GM21447 (cell line): Measurements from ENCODE around the gene WWOX.

Experiments used
- ATAC-seq: cut with Tn5 transposase; IDR thresholded peaks from one replicate; pipeline ENCODE4 v1.9.1; 2021; ENCODE audit not compliant: unreplicated experiment

The WWOX gene

DNA sequence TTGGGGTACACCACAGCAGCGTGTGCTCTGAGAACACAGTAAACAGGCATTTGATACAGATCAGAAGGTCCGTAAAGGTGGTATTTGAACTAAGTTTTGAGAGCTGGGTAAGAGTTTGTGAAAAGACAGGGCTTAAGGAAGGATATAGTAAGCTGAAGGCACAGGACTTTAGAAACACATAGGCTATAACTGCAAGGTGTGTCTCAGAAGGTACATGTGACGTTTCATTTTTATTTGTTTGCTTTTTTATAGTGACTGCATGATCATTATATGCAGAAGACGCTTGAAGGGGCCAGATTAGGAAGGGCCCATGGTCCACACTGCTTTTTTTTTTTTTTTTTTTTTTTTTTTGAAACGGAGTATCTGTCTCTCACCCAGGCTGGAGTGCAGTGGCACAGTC, 644.6 kb downstream of the WWOX start:
- ATAC-seq, result no peak

DNA sequence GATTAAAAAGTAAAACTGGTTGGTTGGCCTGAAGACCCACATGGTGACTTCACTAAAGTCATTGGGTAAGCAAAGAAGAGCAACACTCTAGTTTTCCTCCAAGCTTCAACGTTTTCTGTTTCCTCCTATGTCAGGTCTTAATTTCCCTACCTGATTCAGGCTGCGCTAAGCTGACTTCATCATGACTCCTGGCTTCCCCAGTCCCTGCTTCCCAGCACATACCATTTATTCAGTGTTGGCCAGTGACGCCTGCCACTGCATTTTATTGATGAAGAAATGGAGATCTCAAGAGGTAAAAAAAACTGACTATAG, 645.3 kb downstream of the WWOX start:
- no peak for ATAC-seq

DNA sequence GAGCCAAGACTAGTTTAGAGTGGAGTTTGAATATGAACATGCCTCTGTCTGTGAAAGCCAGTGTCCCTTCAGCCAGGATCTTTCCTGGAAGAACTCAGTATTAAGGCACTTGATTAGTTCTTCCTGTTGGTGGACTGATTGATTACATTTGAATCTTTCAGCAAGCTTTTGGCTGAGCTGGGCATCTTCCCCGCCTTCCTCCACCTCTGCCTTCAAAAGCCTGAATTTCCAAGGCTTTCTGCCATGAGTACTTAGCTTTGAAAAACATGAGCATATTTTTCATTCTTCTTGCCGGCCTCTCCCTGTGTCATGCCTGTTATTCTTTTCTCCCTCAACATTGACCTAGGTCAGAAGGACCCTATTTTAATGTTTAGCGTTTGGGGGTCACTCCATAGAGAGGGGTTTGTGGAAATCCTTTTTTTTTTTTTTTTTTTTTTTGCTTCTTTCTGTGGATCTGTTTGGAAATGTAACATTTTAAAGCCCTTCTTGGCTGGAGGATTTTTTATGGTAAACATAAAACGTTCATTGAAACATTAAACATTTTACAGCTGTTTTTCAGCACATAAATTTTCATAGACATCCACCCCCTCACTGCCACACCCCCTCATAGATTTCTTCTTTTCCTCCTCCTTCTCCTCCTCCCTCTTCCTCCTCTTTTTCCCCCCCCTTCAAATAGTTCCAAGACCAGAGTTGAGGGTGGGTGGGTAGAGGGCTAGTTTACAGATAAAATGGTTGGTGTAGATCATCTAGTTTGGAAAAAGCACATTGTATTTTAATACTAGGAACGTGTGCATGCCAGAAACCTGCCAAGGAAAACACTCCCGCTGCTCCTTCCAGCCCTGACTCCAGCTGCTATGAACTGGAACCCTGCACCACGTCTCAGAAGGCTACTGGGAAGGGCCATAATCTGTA, 645.9 kb downstream of the WWOX start:
- no peak for ATAC-seq

- no peak for ATAC-seq
These were observed 647.3 kb downstream of the WWOX start for GRCh38 chr16:78746718-78747117.

GRCh38 chr16:78748220-78748929, 648.9 kb downstream of the WWOX start:
- ATAC-seq, result no peak

DNA sequence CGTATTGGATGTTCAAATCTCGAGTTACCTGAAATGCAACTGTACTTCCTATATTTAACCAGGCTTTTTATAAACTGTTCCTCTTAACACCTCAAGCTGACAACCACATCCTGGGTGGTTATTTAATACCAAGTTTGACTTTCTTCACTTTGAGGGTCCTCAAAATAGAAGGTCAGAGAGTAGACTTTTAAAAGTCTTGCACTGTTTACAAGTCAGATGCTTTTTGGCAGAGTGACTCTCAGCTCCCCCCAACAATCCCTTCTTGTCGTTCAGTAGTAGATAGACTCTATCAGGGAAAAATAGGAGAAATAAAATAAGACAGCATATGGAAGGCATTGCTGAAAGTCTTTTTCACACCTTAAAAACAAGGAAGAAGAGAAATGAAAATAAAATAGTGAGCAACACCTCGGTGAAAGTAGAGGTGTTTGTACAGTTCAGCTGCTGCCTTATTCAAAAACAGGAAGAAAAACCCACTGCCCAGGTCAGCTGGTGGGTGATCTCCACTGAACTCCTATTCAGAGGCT, 650.4 kb downstream of the WWOX start:
- ATAC-seq, result peak; percentile 83

DNA sequence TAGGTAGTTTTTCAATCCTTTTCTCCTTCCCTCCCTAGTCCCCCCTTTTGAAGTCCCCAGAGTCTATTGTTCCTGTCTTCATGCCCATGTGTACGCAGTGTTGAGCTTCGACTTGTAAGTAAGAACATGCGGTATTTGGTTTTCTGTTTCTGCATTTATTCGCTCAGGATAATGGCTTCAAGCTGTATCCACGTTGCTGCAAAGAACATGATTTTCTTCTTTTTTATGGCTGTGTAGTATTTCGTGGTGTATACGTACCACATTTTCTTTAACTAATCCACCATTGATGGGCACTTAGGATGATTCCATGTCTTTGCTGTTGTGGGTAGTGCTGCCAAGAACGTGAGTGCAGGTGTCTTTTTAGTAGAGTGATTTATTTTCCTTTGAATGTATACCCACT, 651.2 kb downstream of the WWOX start:
- ATAC-seq, result no peak

GRCh38 chr16:78751601-78752000, 652.1 kb downstream of the WWOX start:
- no peak for ATAC-seq

- ATAC-seq, result no peak
These were observed 655.3 kb downstream of the WWOX start for GRCh38 chr16:78754713-78755112.

GRCh38 chr16:78755751-78756661, 656.6 kb downstream of the WWOX start:
- no peak for ATAC-seq

- ATAC-seq, result no peak
These were observed 660.1 kb downstream of the WWOX start for GRCh38 chr16:78759596-78759995.

DNA sequence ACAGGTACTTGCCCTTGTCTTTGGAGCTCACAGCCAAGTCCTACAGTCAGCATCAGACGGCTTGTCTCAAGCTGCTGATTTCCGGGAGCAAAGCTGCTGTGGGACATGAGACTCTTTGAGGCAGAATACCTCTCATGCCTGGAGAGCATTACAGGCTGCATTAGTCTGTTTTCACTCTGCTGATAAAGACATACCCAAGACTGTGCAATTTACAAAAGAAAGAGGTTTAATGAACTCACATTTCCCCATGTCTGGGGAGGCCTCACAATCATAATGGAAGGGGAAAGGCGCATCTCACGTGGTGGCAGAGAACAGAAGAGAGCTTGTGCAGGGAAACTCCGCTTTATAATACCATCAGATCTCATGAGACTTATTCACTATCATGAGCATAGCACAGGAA, 661.2 kb downstream of the WWOX start:
- no peak for ATAC-seq

- ATAC-seq, result peak; percentile 82
These were observed 662.0 kb downstream of the WWOX start for GRCh38 chr16:78761427-78761826.

DNA sequence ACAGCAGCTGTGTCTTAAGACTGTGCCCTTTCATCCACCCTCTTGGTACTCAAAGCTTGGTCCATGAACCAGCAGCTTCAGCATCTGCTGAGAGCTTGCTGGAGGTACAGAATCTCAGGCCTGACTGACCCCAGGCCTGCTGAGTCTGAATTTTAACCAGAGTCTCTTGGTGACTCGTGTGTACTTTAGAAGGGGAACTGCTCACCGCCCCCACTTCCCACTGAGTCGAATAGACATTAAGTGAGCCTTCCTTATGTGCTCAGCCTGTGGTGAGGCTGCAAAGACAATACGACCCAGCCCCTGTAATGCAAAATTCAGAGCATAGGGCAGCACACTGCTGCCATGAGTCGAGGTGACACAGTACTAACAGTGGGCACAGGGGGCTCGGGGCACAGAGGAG, 662.8 kb downstream of the WWOX start:
- ATAC-seq, result peak; percentile 48

DNA sequence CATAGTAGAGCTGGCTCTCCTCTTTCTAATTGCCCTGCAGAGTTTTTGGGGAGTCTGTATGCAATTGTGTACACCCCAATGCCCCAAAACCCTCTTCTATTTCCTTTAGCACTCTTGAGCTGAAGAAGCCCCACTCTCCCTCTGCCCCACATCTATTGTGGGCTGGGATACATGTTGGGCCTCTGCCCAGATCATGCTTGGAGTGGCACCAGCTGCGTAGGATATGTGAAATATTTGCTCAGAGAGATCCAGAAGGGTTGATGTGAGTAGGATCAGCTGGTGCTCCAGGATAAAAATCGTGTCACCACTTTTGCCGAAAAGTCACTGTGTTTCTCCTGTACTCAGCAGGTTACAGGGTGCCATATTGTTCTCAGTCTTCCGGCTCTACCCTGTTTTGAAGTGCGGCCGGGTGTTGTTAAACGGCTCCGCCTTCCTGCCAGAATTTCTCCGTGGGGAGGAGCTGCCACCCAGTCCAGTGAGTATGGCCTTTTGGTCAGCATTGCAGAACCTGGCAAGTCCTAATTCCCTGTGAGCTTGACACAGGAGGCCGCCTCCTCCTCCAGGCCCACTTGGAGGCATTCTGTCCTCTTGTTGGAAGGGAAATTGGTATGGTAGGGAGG, 664.5 kb downstream of the WWOX start:
- no peak for ATAC-seq

- ATAC-seq, result no peak
These were observed 665.0 kb downstream of the WWOX start for GRCh38 chr16:78764478-78764877.

DNA sequence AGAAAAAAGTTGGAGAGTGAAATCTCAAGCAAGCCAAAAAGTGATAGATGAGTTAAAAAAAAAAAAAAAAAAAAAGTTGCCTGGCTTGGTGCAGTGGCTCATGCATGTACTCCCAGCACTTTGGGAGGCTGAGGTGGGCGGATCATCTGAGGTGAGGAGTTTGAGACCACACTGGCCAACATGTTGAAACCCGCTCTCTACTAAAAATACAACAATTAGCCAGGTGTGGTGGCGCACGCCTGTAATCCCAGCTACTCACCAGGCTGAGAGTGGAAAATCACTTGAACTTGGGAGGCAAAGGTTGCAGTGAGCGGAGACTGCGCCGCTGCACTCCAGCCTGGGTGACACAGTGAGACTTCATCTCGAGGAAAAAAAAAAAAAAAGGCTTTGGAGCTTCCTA, 668.8 kb downstream of the WWOX start:
- no peak for ATAC-seq

DNA sequence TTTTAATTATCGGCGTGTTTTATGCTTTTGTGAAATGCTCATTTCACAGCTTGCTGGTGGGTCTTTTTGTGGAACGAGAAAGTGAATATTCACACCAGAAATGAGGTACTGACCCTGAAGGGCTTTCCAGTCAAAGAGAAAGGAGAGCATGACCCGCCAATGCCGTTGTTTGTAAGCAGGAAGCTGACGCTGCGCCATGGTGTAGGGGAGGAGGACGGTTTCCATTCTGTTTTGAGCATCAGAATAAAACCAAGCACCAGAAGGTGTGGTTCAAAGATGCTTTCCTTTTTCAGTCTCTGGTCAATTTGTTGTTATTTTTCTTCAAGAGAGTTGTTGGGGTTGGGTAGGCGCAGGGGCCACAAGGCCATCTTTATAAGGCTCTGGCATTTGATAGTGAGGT, 669.3 kb downstream of the WWOX start:
- ATAC-seq, result no peak

GRCh38 chr16:78770353-78771091, 671.1 kb downstream of the WWOX start:
- peak; percentile 67 for ATAC-seq

GRCh38 chr16:78773291-78773702, 673.8 kb downstream of the WWOX start:
- no peak for ATAC-seq
